LNCAP (cell line): Measurements from ENCODE around the gene APOC3.

Source experiments
- TF ChIP-seq, protein P1 (sequence below): fragments of 450-650 bp; IDR thresholded peaks from 2 replicates; pipeline ENCODE4 v1.5.1; 2017; ENCODE audit warnings: mild to moderate bottlenecking

APOC3 gene

DNA sequence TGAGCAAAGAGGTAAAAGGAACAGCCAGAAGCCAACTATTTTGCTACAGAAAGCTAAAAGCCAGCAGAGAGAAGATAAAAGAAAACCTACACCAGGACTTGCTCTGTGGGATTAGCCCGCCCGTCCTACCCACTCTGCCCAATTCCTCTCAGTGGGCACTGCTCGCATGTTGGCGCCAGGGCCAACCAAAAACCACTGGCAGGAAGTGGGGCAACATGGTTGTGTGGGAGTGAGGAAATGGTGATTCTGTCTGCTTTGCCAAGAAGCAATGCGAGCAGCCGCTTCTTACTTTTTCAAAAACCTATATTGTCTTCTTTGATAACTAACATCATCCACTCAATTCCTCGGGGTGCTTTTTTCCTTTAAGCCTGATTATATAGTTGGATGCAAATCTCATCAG is 21.9 kb downstream of the APOC3 start:
- TF ChIP-seq, protein P1, sequence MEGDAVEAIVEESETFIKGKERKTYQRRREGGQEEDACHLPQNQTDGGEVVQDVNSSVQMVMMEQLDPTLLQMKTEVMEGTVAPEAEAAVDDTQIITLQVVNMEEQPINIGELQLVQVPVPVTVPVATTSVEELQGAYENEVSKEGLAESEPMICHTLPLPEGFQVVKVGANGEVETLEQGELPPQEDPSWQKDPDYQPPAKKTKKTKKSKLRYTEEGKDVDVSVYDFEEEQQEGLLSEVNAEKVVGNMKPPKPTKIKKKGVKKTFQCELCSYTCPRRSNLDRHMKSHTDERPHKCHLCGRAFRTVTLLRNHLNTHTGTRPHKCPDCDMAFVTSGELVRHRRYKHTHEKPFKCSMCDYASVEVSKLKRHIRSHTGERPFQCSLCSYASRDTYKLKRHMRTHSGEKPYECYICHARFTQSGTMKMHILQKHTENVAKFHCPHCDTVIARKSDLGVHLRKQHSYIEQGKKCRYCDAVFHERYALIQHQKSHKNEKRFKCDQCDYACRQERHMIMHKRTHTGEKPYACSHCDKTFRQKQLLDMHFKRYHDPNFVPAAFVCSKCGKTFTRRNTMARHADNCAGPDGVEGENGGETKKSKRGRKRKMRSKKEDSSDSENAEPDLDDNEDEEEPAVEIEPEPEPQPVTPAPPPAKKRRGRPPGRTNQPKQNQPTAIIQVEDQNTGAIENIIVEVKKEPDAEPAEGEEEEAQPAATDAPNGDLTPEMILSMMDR, result no peak

DNA sequence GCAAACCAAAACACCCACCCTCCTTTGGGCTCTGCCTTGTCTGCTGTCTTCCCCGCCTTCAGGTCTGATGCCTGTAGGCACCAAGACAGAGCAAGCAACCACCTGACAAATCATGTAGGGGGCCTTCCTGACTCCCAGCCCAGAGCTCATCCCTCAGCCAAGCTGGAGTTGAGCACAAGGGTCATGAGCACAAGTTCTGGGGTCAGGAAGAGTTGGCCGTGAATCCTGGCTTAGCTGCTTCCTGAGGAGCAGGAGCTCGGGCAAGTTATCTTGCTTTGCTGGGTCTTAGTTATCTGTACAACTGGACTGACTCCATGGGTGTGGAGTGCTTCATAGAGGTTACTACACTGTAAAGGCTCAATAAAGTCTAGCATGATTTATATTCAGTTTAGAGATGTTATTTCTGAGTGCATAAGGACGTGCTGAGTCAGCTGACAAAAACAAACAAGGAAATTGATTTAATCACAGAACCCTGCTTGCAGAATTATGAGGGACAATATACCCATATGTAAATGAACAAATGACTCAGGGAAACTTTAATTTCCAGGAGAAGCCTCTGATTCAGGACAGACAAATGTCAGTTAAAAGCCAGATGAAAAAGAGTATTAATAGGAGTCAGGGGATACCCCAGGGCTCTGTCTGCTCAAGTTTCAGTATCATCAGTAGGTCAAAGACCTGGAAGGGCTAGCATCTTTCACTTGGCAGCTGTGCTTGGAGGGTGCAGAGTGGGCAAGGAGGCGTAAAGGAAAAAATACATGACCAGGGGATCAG is 22.7 kb downstream of the APOC3 start:
- TF ChIP-seq, protein P1, result no peak

DNA sequence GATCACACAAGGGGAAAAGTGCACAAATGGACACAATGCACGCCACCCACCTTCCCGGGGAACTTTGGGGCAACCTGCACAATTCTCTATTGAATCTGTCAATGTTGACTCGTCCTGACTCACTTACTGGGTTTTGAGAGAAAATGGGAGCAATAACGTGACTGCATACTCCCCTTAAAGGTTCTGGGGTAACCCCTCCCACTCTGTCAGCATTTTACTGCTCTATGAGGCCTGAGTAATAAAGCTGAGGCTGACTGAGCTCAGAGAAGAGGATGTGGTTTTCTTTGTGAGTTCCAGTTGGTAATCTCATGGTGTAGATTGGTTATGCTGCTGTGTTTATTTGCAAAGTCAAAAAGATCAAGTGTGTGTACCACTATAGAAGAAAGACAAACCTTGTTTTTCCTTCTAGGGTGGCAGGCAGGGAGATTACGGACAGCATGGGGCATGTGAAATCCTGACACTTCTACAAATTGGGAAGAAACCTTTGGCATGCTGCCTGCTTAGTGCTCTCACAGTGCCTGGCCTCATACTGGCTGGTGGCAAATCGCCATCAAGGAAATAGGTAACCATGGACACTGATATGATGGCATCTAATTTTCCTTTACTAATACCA is 23.9 kb downstream of the APOC3 start:
- TF ChIP-seq, protein P1, result no peak

DNA sequence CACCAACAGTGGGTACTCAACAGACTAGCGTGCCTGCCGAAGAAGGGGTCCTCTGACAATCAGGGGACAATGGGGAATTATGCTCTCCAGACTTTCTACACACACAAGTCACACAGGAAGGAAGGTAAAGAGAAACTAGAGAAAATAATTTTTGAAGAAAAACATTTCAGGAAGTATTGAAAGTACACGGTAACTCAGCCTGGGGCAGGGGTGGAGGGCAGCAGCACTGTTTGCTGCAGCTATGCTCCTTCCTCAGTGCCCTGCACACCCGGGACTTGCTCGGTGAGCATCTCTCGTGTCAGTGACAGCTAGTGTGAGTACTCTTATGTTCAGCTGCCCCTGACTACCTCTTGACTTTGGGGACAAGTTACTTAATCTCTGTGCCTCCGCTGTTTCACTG is 25.7 kb downstream of the APOC3 start:
- TF ChIP-seq, protein P1, result no peak

- TF ChIP-seq, protein P1, result no peak
Measured at GRCh38 chr11:116856423-116856822, 26.7 kb downstream of the APOC3 start.

DNA sequence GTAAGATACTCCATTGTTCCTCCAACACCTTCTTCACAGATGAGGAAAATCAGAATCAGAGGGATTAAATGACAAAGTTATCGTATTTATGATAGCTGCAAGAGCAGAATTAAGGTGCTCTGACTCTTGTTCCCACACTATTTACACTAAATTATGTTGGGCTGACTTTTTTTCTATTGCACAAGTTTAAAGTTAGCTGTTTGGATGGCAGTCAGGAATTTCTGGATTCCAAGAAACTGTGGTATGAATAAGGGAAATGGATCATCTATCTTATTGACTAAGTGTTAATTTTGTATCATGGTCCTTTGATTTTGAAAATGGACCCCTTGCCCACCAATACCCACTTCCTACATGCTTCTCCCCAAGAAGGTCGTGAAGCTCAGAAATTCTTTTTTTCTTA is 27.6 kb downstream of the APOC3 start:
- TF ChIP-seq, protein P1, result no peak

DNA sequence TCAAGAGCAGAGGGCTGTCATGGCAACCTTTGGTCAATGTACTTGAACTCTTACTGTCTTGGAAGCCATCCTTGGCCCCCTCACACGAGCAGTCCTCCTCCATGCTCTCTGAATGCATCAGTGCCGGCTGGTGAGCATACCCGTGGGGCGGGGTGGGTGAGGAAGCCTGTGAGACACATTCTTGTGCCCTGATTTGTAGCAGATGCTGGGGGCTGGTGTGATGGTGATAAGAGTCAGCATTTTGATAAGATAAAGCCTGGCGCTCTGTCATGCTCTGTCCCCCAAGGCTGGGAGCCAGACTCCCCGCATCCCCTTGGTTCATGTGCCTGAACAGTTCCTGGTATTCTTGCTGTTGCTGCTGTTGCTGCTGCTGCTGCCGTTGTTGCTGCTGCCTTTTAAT is 28.2 kb downstream of the APOC3 start:
- TF ChIP-seq, protein P1, result no peak
